Measurements from ENCODE around the gene MANEAL.

The MANEAL gene

DNA sequence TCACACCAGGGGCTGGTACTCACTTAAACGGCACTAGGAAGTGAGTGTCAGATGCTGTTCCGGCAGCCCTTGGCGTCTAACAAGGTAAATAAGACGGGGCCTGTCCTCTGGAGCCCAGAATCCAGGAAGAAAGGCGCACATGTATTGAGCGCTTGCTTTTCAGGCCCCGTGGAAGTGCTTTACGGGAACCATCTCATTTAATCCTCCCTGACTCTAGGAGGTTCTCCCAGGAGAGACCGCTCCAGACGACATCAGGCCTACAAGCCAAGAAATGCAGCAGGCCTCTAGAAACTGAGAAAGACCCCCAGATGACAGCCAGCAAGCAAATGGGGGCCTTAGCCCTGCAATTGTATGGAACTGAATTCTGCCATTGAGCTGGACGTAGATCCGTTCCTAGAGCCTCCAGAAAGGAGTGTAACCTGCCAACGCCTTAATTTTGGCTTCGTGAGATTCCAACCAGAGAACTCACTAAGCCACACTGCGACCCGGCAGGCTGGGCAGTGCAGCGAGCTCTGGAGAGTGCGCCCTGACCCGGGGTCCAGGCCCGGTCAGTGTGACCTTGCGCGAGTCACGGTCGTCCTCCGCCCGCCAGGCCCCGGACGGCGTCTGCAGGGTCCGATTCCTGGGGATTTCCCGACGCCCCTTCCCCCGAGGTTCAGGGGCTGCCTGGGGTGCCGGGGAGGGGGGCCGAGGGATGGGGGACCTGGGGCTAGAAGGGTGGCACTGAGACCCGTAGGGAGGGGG is 532 bp upstream of the MANEAL start:
- peak; percentile 44 for DNase-seq

- peak; percentile 70 for DNase-seq
Measured at GRCh38 chr1:37794372-37795339, 1.0 kb downstream of the MANEAL start.

DNA sequence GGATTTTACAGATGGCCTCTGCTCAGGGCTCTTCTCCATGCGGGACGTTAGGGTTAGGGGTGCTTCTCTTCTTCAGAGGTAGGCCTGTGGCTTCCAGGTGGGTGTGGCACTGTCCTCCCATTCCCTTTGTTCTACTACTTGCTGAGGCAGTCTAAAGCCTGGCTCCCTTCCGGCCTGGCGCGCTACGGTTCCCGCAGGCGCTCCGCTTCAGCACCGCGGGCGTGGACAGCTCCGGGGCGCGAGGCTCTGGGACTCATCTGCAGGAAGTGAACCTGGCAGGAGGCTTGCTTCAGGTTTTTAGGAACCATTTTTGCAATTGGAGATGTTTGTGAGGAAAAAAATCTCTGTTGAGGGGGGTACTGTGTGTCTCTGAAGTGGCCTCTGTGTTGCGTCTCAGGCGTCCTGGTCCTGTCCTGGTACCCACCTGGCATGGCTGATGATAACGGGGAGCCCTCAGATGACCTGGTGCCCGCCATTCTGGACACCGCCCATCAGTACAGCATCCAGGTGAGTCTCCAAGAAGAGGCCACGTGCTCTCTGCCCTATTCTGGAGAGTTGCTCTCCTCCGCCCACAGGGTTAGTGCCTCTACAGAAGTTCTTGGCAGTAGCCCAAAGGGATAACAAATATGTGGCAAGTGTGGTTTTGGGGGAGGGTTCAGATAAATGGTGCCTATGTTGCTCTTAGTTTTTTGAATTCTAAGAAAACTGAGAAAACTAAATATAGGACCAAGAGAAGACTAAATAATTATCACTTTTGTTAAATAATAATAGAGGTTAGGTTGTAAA is 1.9 kb downstream of the MANEAL start:
- DNase-seq, result peak; percentile 50

GRCh38 chr1:37797750-37798345 is 4.2 kb downstream of the MANEAL start:
- DNase-seq, result no peak

- no peak for DNase-seq
Measured at GRCh38 chr1:37802439-37802838, 8.8 kb downstream of the MANEAL start.

GRCh38 chr1:37807220-37807554 is 13.5 kb downstream of the MANEAL start:
- peak; percentile 67 for DNase-seq

DNA sequence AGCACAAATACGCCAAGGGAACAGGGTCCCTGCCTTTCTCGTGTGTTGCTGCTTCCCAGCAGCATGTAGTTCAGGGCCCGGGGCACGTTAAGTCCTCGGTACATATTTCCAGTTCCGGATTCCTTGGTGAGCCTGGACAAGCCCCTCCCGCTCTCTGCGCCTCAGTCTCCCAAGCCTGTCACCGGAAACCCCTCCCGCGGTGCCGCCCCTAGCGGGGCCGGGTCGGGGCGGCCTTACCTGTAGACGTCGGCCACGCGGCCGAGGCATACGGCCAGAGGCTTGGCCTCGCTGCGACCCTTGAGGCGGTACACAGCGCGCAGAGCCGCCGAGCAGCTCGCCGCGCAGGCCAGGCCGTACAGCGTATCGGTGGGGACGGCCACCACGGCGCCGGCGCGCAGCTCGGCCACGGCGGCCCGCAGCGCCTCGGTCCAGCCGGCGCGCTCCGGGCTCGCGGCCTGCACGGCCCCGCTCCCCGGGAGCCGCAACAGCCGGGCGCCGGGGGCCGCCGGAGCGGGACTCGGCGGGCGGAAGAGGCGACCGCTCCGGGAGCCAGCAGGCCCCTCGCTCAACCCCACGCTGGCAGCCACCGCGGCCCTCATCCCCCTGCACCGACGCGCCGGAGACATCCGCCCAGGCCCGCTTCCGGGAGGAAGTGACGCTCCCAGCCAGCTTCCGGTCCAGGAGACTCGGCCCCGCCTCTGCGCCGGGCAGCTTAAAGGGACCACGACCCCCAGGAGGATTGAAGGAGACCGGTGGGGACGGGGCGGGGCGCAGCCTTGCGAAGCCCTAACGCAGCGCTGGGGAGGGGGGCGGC is 14.1 kb downstream of the MANEAL start, which contains the start of the genes C1orf122 and YRDC:
Gene C1orf122 (plus strand): TSS at position 236 of the 814 bp plus-strand sequence. CDS start 615 bp downstream, outside the sequence.
Gene YRDC (minus strand): TSS at position 654 of the 814 bp plus-strand sequence. CDS start 28 bp downstream, at position 626.
- peak; percentile 97 for DNase-seq

DNA sequence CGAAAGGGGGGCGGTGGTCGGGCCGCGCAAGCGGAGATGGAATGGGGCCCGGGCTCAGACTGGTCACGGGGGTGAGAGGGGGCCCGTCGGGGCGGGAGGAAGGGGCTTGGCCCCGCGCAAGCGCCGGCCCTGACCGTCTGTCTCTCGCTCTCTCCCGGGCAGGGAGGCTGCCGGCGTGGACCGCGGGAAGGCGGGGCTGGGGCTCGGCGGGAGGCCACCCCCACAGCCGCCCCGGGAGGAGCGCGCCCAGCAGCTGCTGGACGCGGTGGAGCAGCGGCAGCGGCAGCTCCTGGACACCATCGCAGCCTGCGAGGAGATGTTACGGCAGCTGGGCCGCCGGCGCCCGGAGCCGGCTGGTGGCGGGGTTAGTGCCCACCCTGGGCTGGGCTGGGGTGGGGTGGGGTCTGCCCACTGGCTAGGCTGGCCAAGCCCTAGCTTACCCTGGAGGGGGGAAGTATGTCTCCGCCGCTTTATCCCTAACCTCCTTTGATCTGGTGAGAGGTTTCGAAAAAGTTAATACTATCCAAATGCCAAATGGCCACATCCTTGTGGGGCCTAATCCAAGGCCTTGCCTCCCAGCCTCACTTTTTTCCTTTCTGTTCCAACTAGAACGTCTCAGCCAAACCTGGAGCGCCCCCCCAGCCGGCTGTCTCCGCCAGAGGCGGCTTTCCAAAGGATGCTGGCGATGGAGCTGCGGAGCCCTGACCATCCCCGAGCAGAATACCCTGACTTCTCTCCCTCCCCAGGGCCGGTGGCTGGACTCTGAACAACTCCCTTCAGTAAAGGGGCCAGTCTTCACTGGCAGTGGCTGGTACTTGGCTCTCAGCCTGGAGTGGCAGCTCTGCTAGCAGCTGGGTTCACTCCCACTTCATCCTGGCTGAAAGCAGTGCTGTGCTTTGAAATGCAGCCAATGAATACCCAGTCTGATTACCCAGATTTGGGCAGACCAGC is 15.0 kb downstream of the MANEAL start:
- peak; percentile 92 for DNase-seq

GRCh38 chr1:37809942-37810341 is 16.3 kb downstream of the MANEAL start:
- no peak for DNase-seq

- DNase-seq, result peak; percentile 92
Measured at GRCh38 chr1:37811027-37811655, 17.5 kb downstream of the MANEAL start.

GRCh38 chr1:37813529-37814145 is 20.0 kb downstream of the MANEAL start:
- no peak for DNase-seq

DNA sequence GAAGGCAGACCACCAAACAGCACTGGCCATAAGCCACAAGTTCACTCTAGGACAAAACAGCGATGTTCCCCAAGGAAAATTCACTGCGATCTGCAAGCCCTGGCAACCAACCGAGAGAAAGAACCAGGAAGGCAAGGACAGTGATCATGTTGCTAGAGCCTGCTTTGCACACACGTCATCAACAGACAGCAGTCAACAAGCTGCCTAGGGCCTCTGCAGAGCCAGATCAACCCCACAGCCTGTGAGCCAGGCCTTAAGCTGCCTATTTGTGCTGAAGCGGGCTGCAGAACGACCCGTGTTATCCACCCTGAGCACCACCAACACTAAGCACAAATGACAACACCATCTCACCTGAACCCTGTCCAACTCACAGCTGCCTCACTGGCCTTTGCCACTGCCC is 20.6 kb downstream of the MANEAL start:
- DNase-seq, result no peak

- DNase-seq, result peak; percentile 54
Measured at GRCh38 chr1:37817481-37817880, 23.8 kb downstream of the MANEAL start.

GRCh38 chr1:37821481-37821880 is 27.8 kb downstream of the MANEAL start:
- DNase-seq, result no peak

DNA sequence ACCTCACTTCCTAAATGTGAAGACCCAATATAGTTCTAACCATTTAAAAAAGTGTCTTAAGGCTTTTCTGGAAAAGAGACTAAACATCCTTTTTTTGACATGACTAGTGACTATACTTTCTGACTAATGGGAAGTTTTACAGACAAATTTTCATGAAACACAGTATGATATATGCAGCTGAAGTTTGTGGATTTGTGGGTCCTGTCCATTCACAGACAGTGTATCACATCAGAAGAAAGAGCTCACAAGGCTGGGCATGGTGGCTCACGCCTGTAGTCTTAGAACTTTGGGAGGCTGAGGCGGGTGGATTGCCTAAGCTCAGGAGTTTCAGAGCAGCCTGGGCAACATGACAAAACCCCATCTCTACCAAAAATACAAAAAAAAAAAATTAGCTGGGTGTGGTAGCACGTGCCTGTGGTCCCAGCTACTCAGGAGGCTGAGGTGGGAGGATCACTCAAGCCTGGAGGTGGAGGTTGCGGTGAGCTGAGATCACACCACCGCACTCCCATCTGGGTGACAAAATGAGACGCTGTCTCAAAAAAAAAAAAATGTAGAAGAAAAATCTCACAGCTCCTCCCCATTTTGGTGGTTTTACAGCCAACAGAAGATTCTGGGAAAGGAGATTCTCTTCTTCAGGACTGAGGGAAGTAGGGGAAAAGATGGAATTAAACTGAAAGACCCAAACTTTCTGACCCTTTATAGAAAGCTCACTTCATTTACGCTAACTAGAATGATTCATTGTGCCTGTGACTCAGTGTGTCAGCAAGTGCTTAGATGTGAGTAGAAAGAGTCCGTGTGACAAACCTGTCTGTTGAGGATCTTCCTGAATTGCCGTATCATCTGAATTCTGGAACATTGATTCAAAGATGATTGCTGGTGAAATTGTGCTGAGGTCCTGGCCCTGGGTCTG is 29.5 kb downstream of the MANEAL start:
- no peak for DNase-seq

GRCh38 chr1:37824001-37824400 is 30.4 kb downstream of the MANEAL start:
- DNase-seq, result no peak

DNA sequence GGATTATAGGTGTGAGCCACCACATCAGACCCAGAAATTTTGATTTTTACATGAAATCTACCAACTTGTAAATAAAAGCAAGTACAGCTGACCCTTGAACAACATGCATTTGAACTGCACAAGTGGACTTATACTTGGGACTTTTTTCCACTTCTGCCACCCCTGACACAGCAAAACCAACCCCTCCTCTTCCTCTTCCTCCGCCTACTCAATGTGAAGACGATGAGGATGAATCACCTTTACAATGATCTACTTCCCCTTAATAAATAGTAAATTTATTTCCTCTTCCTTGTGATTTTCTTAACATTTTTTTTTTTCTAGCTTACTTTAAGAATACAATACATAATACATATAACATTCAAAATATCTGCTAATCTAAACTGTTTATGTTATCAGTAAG is 31.9 kb downstream of the MANEAL start:
- DNase-seq, result no peak

- no peak for DNase-seq
Measured at GRCh38 chr1:37828410-37829074, 34.9 kb downstream of the MANEAL start.
